COR-L47 (cell line): Measurements from ENCODE around the gene NCAM1.
A peak's percentile ranks its signal among the peaks of the same experiment; 100 is the strongest.
"Not testable (repeated sequence)": the region's sequence is repeated elsewhere in the genome, so short reads cannot be mapped to it uniquely, and the experiment has no call there.

Source experiments
- DNase-seq: peaks from one replicate; lab custom pipeline; 2025; lab: John Stamatoyannopoulos, UW

NCAM1 gene

DNA sequence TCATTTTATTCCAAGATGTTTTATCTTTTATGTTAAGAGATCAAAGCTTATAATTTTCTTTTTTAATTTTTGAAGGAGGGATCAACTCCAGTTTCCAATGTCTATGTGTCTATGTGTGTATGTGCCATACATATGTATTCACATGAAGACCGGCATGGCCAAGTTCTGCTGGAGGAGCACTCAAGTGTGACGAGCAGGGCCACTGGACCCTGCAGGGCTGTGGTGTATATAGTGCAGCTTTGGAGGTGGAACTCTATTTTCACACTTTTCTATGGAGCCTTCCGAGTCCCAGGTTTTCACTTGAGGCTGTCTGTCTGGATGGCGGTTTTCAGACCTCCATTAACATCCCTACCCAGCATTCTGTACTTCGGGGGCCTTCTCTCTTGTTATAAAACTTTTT, 316.7 kb downstream of the NCAM1 start:
- DNase-seq = no peak

GRCh38 chr11:113278481-113278880, 317.3 kb downstream of the NCAM1 start:
- DNase-seq = no peak

GRCh38 chr11:113278925-113279324, 317.7 kb downstream of the NCAM1 start:
- DNase-seq = no peak

DNA sequence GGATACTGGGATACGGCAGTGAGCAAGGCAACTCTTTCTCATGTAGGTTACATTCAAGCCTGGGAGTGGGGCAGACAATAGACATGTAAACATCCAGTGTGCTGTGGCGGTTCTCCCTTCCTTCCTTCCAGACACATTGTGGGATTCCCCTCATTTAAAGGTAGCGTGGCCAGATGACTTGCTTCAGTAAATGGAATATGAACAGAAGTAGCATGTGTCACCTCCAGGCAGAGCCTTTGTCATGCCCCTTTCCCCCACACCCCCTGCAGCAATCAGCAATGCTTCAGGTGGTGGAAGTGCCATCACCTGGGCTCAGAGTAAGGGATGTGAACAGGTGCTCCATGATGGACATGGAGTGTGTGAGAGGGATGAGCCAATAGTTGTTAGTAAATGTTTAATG, 318.4 kb downstream of the NCAM1 start:
- no peak for DNase-seq

DNA sequence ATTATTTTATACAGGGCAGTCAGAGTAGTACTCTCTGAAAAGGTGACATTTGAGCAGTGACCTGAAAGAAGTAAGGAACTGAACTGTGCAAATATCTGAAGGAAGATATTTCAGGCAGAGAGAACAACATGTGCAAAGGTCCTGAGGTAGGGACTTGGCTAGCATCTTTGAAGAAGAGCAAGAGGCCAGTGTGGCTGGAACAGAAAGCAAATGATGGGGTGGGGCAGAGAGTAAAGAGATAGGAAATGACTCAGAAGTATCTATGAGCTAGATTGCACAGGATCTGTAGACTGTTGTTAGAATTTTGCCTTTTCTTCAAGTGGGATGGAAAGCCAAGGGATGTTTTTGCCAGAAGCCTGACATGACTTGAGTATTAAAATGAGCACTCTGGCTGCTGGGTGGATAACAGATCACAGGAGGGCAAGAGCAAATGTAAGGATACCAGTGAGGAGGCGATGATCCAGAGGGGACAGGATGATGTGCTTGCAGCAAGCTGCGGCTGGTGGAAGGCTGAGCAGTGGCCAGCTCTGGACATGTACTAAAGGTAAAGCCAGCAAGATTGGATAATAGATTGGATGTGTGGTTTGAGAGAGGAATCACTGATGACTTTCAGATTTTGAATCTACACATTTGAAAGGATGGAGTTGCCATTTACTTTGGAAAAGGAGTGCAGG, 320.0 kb downstream of the NCAM1 start:
- no peak for DNase-seq

DNA sequence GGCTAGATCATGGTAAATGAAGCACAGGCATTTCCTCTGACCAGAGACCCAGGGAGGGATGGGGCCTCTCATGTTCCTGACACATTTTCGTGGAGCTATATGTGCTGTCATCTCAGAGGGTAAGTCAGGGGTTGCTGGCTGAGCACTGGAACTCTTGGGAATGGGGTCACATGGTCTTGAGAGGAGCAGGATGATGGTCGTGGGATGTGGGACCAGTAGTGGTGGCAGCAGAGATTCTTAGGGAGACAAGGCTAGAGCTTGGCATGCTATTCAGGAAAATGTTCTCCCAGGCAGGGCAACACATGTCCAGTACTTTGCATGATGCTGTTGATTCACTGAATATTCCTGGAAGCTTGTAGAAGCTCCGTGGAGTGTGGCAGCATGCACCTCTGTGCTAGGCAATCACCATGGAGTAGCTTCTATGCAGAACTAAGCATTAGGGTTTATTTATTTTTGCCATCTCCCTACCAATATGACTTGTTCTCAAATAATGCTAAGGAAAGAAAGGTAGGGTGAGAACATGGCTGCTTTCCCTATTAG, 321.7 kb downstream of the NCAM1 start:
- no peak for DNase-seq

- DNase-seq = no peak
These were observed 322.7 kb downstream of the NCAM1 start for GRCh38 chr11:113283881-113284280.

GRCh38 chr11:113286009-113286408, 324.8 kb downstream of the NCAM1 start:
- DNase-seq = no peak

GRCh38 chr11:113286509-113287497, 325.6 kb downstream of the NCAM1 start:
- DNase-seq = no peak

- no peak for DNase-seq
These were observed 326.6 kb downstream of the NCAM1 start for GRCh38 chr11:113287801-113288200.

DNA sequence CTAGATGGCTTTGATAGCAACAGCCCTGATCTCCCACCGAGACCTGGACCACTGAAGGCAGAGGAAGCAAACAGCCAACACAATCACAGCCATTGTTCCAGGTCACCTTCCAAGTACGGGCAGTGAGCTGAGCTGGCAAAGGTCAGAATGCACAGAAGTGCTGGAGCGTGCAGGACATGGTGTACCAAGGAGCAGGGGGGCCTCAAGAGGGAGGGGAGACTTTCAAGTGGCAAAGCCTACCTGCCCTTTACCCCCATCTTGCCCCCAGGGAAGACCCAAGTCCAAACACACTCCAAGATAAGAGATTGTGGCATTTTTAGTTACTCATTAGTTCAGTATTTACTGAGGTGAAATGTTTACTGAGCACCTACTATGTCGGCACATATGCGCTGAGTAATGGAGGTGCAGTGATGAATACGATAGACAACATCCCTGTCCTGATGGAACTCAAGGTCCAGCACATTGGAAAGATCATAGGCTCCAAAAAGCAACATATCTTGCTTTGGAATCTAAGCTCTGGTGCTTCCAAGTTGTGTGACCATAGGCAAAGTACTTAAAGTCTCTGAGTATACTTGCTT, 327.2 kb downstream of the NCAM1 start:
- DNase-seq = no peak

DNA sequence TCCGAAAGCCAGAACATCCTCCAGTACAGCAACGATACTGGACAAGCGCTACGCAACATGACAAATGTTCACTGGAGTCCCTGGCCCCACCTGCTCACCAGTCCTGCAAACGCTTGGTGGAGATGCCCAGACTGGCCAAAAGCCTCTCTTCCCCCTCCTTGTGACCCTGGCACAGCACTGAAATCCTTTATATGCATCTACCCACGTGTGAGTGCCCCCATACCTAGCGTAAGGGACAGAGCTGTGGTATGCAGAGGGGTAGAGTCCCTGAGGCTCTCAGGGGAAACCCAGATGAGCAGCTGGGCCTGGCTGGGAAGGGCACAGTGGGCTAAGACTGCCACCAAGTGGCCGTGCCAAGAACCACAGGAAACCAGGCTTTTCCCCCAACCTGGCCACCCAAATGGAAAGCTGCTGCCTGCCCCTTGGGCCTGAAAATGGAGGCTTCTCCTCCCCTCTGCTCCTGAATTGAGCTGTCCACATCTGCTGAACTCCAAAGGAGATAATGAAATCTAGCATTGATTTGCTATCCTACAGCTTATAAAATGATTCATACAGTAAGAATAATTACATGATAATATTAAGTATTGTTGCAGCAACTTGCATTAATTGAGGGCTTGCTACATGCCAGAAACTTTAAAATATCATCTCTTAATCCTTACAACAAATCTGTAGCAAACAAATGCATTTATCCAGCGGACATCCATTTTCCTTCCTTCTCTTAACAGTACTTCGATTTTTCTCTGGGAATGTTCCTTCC, 328.4 kb downstream of the NCAM1 start:
- DNase-seq = peak; percentile 38

DNA sequence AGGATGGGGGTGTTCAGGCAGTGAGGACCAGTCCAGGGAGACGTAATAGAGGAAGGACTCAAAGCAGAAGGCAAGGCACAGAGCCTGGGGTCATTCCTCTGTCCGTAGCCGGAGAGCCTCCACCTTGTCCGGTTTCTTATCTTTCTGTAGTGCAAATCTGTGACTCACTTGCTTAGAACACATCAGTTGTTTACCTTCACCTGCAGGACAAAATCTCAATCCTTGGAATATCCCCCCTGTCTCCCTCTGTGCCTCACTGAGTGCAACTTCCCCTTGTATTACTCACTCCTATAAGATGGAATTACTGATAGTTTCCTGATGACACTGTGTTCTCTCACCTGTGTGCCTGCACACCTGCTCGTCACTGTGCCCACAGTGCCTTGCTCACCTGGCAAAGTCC, 332.7 kb downstream of the NCAM1 start:
- no peak for DNase-seq

GRCh38 chr11:113295993-113296392, 334.8 kb downstream of the NCAM1 start:
- no peak for DNase-seq

DNA sequence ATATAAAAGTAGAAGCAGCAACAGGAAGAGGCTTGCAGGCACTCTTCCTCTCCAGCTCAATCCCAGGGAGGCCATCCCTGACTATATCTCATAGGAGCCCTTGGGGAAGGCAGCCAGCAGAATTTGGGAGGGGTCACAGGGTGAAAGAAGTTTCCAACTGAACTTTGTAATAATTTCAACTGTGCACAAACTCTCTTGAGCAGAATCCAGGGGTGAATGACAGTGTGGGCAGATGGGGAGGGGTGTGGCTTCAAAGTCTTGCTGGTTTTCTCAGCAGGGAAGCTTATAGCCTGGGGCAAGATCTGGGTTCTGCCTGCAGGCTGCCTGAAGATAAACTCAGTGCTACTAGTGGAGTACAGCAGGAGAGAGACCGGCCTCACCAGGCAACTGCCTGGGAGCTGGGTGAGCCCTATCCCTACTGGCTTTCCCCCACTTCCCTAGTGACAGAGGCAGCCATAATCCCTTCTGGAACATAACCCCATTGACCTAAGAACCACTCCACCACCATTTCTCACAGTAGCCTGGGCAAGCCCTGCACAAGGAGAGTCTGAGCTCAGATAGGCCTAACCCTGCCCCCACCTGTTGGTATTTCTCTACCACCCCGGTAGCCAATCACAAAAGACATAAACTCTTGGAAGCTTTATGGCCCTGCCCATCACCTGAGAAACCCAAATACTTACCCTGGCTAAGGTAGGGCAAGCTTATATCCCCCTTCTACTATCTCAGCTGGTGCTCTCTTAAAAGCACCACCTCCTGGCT, 335.4 kb downstream of the NCAM1 start:
- no peak for DNase-seq

DNA sequence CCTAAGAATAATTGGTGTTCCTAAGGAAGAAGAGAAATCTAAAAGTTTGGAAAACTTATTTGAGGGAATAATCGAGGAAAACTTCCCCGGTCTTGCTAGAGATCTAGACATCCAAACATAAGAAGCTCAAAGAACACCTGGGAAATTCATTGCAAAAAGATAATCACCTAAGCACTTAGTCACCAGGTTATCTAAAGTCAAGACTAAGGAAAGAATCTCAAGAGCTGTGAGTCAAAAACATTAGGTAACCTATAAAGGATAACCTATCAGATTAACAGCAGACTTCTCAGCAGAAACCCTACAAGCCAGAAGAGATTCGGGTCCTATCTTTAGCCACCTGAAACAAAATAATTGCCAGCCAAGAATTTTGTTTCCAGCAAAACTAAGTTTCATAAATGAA, 337.3 kb downstream of the NCAM1 start:
- DNase-seq = not testable (repeated sequence)

DNA sequence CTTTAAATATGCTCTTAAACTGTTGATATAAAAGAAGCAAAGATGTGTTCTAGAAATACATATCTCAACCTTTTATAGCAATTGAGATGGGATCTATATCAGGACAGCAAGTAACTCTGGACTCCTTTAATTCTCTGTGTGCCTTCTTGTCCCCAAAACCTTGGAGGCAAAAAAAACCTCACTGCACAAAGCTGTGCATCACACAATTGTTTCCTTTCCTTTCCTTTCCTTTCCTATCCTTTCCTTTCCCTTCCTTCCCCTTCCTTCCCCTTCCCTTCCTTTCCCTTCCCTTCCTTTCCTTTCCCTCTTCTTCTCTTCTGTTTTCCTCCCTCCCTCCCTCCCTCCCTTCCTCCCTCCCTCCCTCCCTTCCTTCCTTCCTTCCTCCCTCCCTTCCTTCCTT, 343.7 kb downstream of the NCAM1 start:
- no peak for DNase-seq

GRCh38 chr11:113305440-113306336, 344.5 kb downstream of the NCAM1 start:
- DNase-seq = peak; percentile 78

- no peak for DNase-seq
These were observed 347.4 kb downstream of the NCAM1 start for GRCh38 chr11:113308601-113309000.

DNA sequence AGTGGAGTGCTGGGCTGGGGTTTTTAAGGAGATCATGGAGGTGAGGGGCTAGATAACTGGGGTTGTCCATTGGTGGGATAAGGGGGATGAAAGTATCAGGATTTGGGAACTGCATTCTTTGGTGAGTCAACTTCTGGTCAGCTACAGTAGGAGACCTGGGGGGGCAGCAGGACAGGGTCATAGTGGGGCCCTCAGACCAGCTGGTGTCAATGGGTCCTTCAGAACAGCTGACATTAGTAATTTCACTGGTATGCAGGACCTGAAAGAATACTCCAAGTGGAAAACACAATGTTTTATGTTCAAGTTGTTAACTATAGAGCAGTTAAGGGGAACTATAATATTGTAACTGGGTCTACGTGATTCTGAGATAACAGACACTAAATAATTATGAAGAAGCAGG, 350.3 kb downstream of the NCAM1 start:
- no peak for DNase-seq
